ENCODE data around the gene CD300LB. TPM values are rescaled to one million over a fixed set of nuclear protein-coding genes. Genes with fewer than 3 reads are reported as not detected.

Gene CD300LB
- total and polyA plus RNA-seq, 10 of the 15 experiments (the other 5 are each of a cell fraction or from before 2014, with no cell fraction given): 0.08 to 0.57 (median 0.25) TPM; not detected in 4

- POLR2A ChIA-PET: interaction anchor here (0.6 kb wide), 1 partner anchor 57 kb away, joined by 3 read pairs; no protein-coding TSS in a partner anchor
- 57% methylated on average over 14 of the region's 14 CpGs for WGBS (ENCODE audit: insufficient coverage, insufficient replicate concordance, low lambda C conversion rate, missing lambda C conversion rate)
- Histone ChIP-seq H3K4me2 (ENCODE audit: control insufficient read depth, insufficient read depth) (no peak overlapping the region), H3K4me3 (no peak overlapping the region), H3K79me2 (ENCODE audit: control insufficient read depth, insufficient read depth, low read length) (no peaks in the 10 kb centered on the region), H3K9ac (ENCODE audit: control insufficient read depth, insufficient read depth, low read length) (no peak overlapping the region), H3K4me1 (ENCODE audit: control insufficient read depth, insufficient read depth, low read length) (peaks cover 9% of the 10 kb centered on the region), H3K27ac (ENCODE audit: control insufficient read depth, insufficient read depth) (no peak overlapping the region), H3K27me3 (replicated peaks in 1 of 2; ENCODE audit: control insufficient read depth in 2 of 2, insufficient read depth in 2 of 2, low read length in 1 of 2) (no peaks in the 10 kb centered on the region; a peak in 1 of 4 replicates), H3K9me3 (replicated peaks; ENCODE audit: control insufficient read depth, insufficient read depth, low read length) (no peaks in the 10 kb centered on the region; the same call in 2 of the 3 replicates), H4K20me1 (ENCODE audit: control insufficient read depth, insufficient read depth) (no peaks in the 10 kb centered on the region), H2AFZ (ENCODE audit: control insufficient read depth, low read depth, low read length) (no peak overlapping the region), H3K36me3 (ENCODE audit: control insufficient read depth in 2 of 2, insufficient read depth in 2 of 2, low read length in 1 of 2) (no peaks in the 10 kb centered on the region)
- no peak for DNase-seq (ENCODE audit: low read depth, low spot score)
- CTCF ChIA-PET: interaction anchor here (0.7 to 2.6 kb wide), 4 partner anchors 26 to 158 kb away, joined by 3 to 10 read pairs (median 4); no protein-coding TSS in a partner anchor
- RAD21 ChIA-PET (ENCODE audit: unreplicated experiment): interaction anchor here (1.1 to 4.7 kb wide), 3 partner anchors 13 to 146 kb away, joined by 3 to 22 read pairs (median 11); no protein-coding TSS in a partner anchor
- no peak for ATAC-seq
- in situ Hi-C loops (cut with MboI): no loop called here
- BruUV-seq (replicated peaks): no TSS peak
- TF ChIP-seq JUND (IDR thresholded peaks at IDR 0.05; ENCODE audit: low read depth, low read length) (no peak), NR2F1 (conservative IDR thresholded peaks at IDR 0.05) (no peak)
- FAIRE-seq: no peak
- SMC1A ChIA-PET (ENCODE audit: uncharacterized antibody, unreplicated experiment): interaction anchor here (1.2 kb wide), 1 partner anchor 30 kb away, joined by 4 read pairs; no protein-coding TSS in a partner anchor
- intact Hi-C loops (cut with micrococcal nuclease; ENCODE audit: unreplicated experiment): no loop called here
Observed at GRCh38 chr17:74525781-74526288, 5.4 kb downstream of the CD300LB start.

DNA sequence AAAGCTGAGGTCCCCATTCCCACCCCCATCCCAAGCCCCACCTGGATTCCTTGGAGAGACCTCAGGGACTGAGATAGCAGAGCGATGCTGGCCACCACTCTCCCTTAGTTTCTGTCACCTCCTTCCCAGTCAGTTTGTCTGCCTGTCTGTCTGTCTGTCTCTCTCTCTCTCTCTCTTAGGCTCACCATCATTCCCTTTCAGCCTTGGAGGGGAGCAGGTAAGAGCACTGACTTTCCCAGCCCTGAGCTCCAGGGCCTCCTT lies 5.9 kb downstream of the CD300LB start:
- ChIA-PET POLR2A (interaction anchor here (0.6 kb wide), 1 partner anchor 57 kb away, joined by 3 read pairs; no protein-coding TSS in a partner anchor), RAD21 (ENCODE audit: unreplicated experiment) (interaction anchor here (1.9 to 4.7 kb wide), 2 partner anchors 13 to 146 kb away, joined by 11 to 22 read pairs; no protein-coding TSS in a partner anchor), SMC1A (ENCODE audit: uncharacterized antibody, unreplicated experiment) (no interaction called here), CTCF (interaction anchor here (1.2 kb wide), 1 partner anchor 132 kb away, joined by 4 read pairs; no protein-coding TSS in a partner anchor)
- FAIRE-seq (peak; percentile 89), ATAC-seq (no peak), DNase-seq (ENCODE audit: low read depth, low spot score) (no peak)
- in situ Hi-C loops (cut with MboI): no loop called here
- no peak overlapping the region for H3K27ac ChIP-seq (ENCODE audit: control insufficient read depth, insufficient read depth)
- H3K9me3 ChIP-seq (replicated peaks; ENCODE audit: control insufficient read depth, insufficient read depth, low read length): no peaks in the 10 kb centered on the region; the same call in 2 of the 3 replicates
- no peaks in the 10 kb centered on the region for H3K79me2 ChIP-seq (ENCODE audit: control insufficient read depth, insufficient read depth, low read length)
- intact Hi-C loops (cut with micrococcal nuclease; ENCODE audit: unreplicated experiment): no loop called here
- 29% methylated on average over 1 of the region's 1 CpG for WGBS (ENCODE audit: insufficient coverage, insufficient replicate concordance, low lambda C conversion rate, missing lambda C conversion rate)
- H2AFZ ChIP-seq (ENCODE audit: control insufficient read depth, low read depth, low read length): no peak overlapping the region
- BruUV-seq (replicated peaks): no TSS peak
- H3K4me2 ChIP-seq (ENCODE audit: control insufficient read depth, insufficient read depth): no peak overlapping the region
- H3K4me3 ChIP-seq: no peak overlapping the region
- TF ChIP-seq POLR2A (IDR thresholded peaks at IDR 0.05; ENCODE audit: low read depth, low read length): no peak
- TF ChIP-seq ZNF622 (IDR thresholded peaks at IDR 0.05): no peak
- TF ChIP-seq WRNIP1 (IDR thresholded peaks at IDR 0.05; ENCODE audit: borderline replicate concordance, low read depth, low read length): no peak
- no peak for TF ChIP-seq ZBTB33 (IDR thresholded peaks at IDR 0.05)
- no peaks in the 10 kb centered on the region for H3K36me3 ChIP-seq (ENCODE audit: control insufficient read depth in 2 of 2, insufficient read depth in 2 of 2, low read length in 1 of 2)
- H3K27me3 ChIP-seq (replicated peaks in 1 of 2; ENCODE audit: control insufficient read depth in 2 of 2, insufficient read depth in 2 of 2, low read length in 1 of 2): no peaks in the 10 kb centered on the region; a peak in 1 of 4 replicates
- no peak overlapping the region for H3K9ac ChIP-seq (ENCODE audit: control insufficient read depth, insufficient read depth, low read length)
- H3K4me1 ChIP-seq (ENCODE audit: control insufficient read depth, insufficient read depth, low read length): peaks cover 13% of the 10 kb centered on the region
- no peaks in the 10 kb centered on the region for H4K20me1 ChIP-seq (ENCODE audit: control insufficient read depth, insufficient read depth)

Data from GM12878 (cell line).